Right lobe of liver (tissue), 6 donors: ENCODE data around the gene CCDC85C. TPM values are rescaled to one million over a fixed set of nuclear protein-coding genes. Genes with fewer than 3 reads are reported as not detected.
A peak's percentile ranks its signal among the peaks of the same experiment; 100 is the strongest.

Source experiments
- ATAC-seq, 4 donors: fragments of 200-7000 bp; cut with Tn5 transposase; one replicate each; pipeline ENCODE4 v1.9.1; 2020; ENCODE audit warnings: mild to moderate bottlenecking in 4 of 4, moderate library complexity in 4 of 4
- DNase-seq, 3 donors: peaks; one replicate each; pipeline ENCODE4 v3.0.0-alpha.2; 2020
- H3K27ac ChIP-seq, 3 donors: fragments of 200-600 bp; one replicate each; pipeline ENCODE4 v1.8.0; 2022
- H3K27me3 ChIP-seq, 2 donors: fragments of 200-600 bp; one replicate each; pipeline ENCODE4 v1.8.0; 2022
- H3K36me3 ChIP-seq, 4 donors: fragments of 200-600 bp; sonication (generic) in 1 of 4; one replicate each; pipeline versions ENCODE4 v1.5.1 to v1.8.0; 2017 to 2022; ENCODE audit warnings: control low read depth in 1 of 4
- H3K4me1 ChIP-seq, 4 donors: fragments of 200-600 bp; sonication (generic) in 1 of 4; one replicate each; pipeline versions ENCODE4 v1.5.1 to v1.8.0; 2017 to 2022; ENCODE audit warnings: control low read depth in 1 of 4
- H3K4me3 ChIP-seq, 3 donors: fragments of 200-600 bp; one replicate each; pipeline ENCODE4 v1.8.0; 2022
- H3K9me3 ChIP-seq, 4 donors: fragments of 200-600 bp; sonication (generic) in 1 of 4; one replicate each; pipeline versions ENCODE4 v1.5.1 to v1.8.0; 2017 to 2022; ENCODE audit warnings: control low read depth in 1 of 4
- CTCF ChIP-seq, 4 donors: fragments of 200-600 bp in 3 of 4; fragments of 450-650 bp in 1 of 4; IDR thresholded peaks; one replicate each; pipeline versions ENCODE4 v1.5.1 to v1.8.0; 2016 to 2022; ENCODE audit warnings: antibody characterized with exemption in 4 of 4, mild to moderate bottlenecking in 2 of 4
- POLR2A ChIP-seq: fragments of 450-650 bp; IDR thresholded peaks from one replicate; pipeline ENCODE4 v1.6.1; 2017; ENCODE audit warnings: antibody characterized with exemption, mild to moderate bottlenecking
- WGBS: methylation state at CpG from one replicate; pipeline ENCODE4 v1.1.6; 2018; ENCODE audit warnings: low coverage, low lambda C conversion rate; ENCODE audit not compliant: insufficient coverage; ENCODE audit errors: missing lambda C conversion rate; 5-methylcytosine and 5-hydroxymethylcytosine counted together
- intact Hi-C, 2 donors: fragments of 100-400 bp; cut with DNase I; formaldehyde crosslinking; loops; one replicate each; pipeline versions ENCODE4 v1.11.2 to v1.14.1; 2022
- total RNA-seq, 6 experiments: library from RNA; depleted of rRNA in 2 of 6; stranded (reverse); fragments of >200 nt in 2 of 6; fragmentation: NEBNext Ultra II Directional in 3 of 6; extraction: Animal tissue kit (Norgen Biotek cat#: 25700) in 3 of 6; gene quantifications; one replicate each; pipeline versions ENCODE4 v1.1.0 to v1.2.4, GENCODE V29; 2016 to 2023
- donor health status: DM: no; HTN: yes; CAD: no.
- donor health status: DM: no; HTN: no; CAD: no.
- donor health status: DM: no; HTN: no; CAD: no.
- donor health status: DM: no; HTN: yes; CAD: no.
- donor health status: DM: no; HTN: yes; CAD: no.

The CCDC85C gene
- total RNA-seq, 6 experiments from 2014 or later = 13.6 to 32.8 (median 21.8) TPM

- TF ChIP-seq CTCF (IDR thresholded peaks at IDR 0.05) (peak; percentile 97 to 100 (median 98)), POLR2A (no peak)
- H3K36me3 ChIP-seq = peaks cover 0 to 10% (median 0%) of the 10 kb centered on the region in 4 donors
- 21% methylated on average over 2 of the region's 21 CpGs for WGBS
- no peaks in the 10 kb centered on the region for H3K27me3 ChIP-seq
- peaks cover 0 to 3% (median 0%) of the 10 kb centered on the region in 4 donors for H3K4me1 ChIP-seq
- DNase-seq = peak; percentile 76 to 88 (median 87)
- ATAC-seq = peak; percentile 88 to 95 (median 90)
- H3K9me3 ChIP-seq = no peaks in the 10 kb centered on the region
- no peak overlapping the region for H3K4me3 ChIP-seq
- intact Hi-C loops = loop anchor here (5.0 kb wide), 1 partner anchor 109 kb away; no protein-coding TSS in a partner anchor
- no peak overlapping the region for H3K27ac ChIP-seq
Observed at GRCh38 chr14:99518441-99519346, 85.3 kb downstream of the CCDC85C start.

GRCh38 chr14:99517643-99518381, 86.2 kb downstream of the CCDC85C start:
- WGBS = no CpG with 5 or more reads among the region's 16 CpGs
- peak; percentile 18 to 57 (median 49) for DNase-seq
- Histone ChIP-seq H3K27ac (no peak overlapping the region), H3K4me3 (no peak overlapping the region), H3K27me3 (no peaks in the 10 kb centered on the region), H3K4me1 (peaks cover 0 to 3% (median 0%) of the 10 kb centered on the region in 4 donors), H3K36me3 (peaks cover 0 to 10% (median 0%) of the 10 kb centered on the region in 4 donors), H3K9me3 (no peaks in the 10 kb centered on the region)
- ATAC-seq = no peak
- intact Hi-C loops = loop anchor here (5.0 kb wide), 1 partner anchor 109 kb away; no protein-coding TSS in a partner anchor
- no peak for TF ChIP-seq CTCF (IDR thresholded peaks at IDR 0.05)
- no peak for TF ChIP-seq POLR2A

- Histone ChIP-seq H3K9me3 (no peaks in the 10 kb centered on the region), H3K27me3 (no peaks in the 10 kb centered on the region), H3K4me3 (no peak overlapping the region), H3K36me3 (peaks cover 0 to 10% (median 0%) of the 10 kb centered on the region in 4 donors), H3K4me1 (peaks cover 0 to 3% (median 0%) of the 10 kb centered on the region in 4 donors), H3K27ac (no peak overlapping the region)
- intact Hi-C loops = loop anchor here (5.0 kb wide), 1 partner anchor 110 kb away; no protein-coding TSS in a partner anchor
- DNase-seq (peak in 1 of 3 donors; percentile 15), ATAC-seq (no peak)
- WGBS = 71% methylated on average over 4 of the region's 14 CpGs
- TF ChIP-seq POLR2A = no peak
- TF ChIP-seq CTCF (IDR thresholded peaks at IDR 0.05) = no peak
Observed at GRCh38 chr14:99516871-99517642, 87.0 kb downstream of the CCDC85C start.
